Liver (tissue), 9 donors: ENCODE results near the gene ZNF664. TPM values are rescaled to one million over a fixed set of nuclear protein-coding genes. Genes with fewer than 3 reads are reported as not detected.

Source experiments
- DNase-seq: peaks from one replicate; pipeline ENCODE4 v3.0.0-alpha.2; 2017; ENCODE audit warnings: low spot score
- H3K27ac ChIP-seq, 2 donors: one replicate each; pipeline ENCODE4 v1.7.0; 2013; ENCODE audit warnings: inconsistent platforms in 2 of 2, low read length in 2 of 2, control low read depth in 1 of 2, low read depth in 1 of 2, mild to moderate bottlenecking in 1 of 2
- H3K27me3 ChIP-seq, 4 donors: one replicate each; pipeline versions ENCODE4 v1.6.1 to v1.7.0; 2013; ENCODE audit warnings: low read length in 3 of 4, inconsistent platforms in 1 of 4, mild to moderate bottlenecking in 1 of 4, moderate library complexity in 1 of 4; ENCODE audit not compliant: control insufficient read depth in 4 of 4, insufficient read depth in 4 of 4
- H3K36me3 ChIP-seq, 4 donors: one replicate each; pipeline versions ENCODE4 v1.6.1 to v1.7.0; 2013; ENCODE audit warnings: low read length in 3 of 4, mild to moderate bottlenecking in 3 of 4, low read depth in 1 of 4, moderate library complexity in 1 of 4; ENCODE audit not compliant: control insufficient read depth in 4 of 4, insufficient read depth in 3 of 4
- H3K4me1 ChIP-seq, 4 donors: one replicate each; pipeline versions ENCODE4 v1.6.1 to v1.7.0; 2013; ENCODE audit warnings: low read length in 3 of 4, mild to moderate bottlenecking in 3 of 4, moderate library complexity in 1 of 4; ENCODE audit not compliant: control insufficient read depth in 4 of 4, insufficient read depth in 4 of 4
- H3K4me3 ChIP-seq, 3 donors: one replicate each; pipeline versions ENCODE4 v1.6.1 to v1.7.0; 2013; ENCODE audit warnings: low read length in 3 of 3, control low read depth in 1 of 3, low read depth in 1 of 3, mild to moderate bottlenecking in 1 of 3
- H3K9ac ChIP-seq, 2 donors: one replicate each; pipeline ENCODE4 v1.7.0; 2013; ENCODE audit warnings: low read length in 2 of 2, mild to moderate bottlenecking in 2 of 2, moderate library complexity in 2 of 2, control low read depth in 1 of 2, low read depth in 1 of 2
- H3K9me3 ChIP-seq, 4 donors: one replicate each; pipeline versions ENCODE4 v1.6.1 to v1.7.0; 2013; ENCODE audit warnings: low read length in 3 of 4; ENCODE audit not compliant: control insufficient read depth in 4 of 4
- EGR1 ChIP-seq, 2 donors: IDR thresholded peaks; 2 replicates each; pipeline ENCODE4 v1.6.1; 2016 to 2018; ENCODE audit warnings: antibody characterized with exemption in 2 of 2, low read depth in 2 of 2
- FOXA1 ChIP-seq: IDR thresholded peaks from 2 replicates; pipeline ENCODE4 v1.6.1; 2016; ENCODE audit warnings: antibody characterized with exemption
- FOXA2 ChIP-seq: IDR thresholded peaks from 2 replicates; pipeline ENCODE4 v1.6.1; 2016; ENCODE audit warnings: antibody characterized with exemption
- GABPA ChIP-seq, 2 donors: IDR thresholded peaks in 1 of 2; conservative IDR thresholded peaks in 1 of 2; 2 replicates each; pipeline ENCODE4 v1.6.1; 2016; ENCODE audit warnings: antibody characterized with exemption in 2 of 2, mild to moderate bottlenecking in 1 of 2, moderate library complexity in 1 of 2
- HNF4A ChIP-seq, 2 donors: conservative IDR thresholded peaks; 2 replicates each; pipeline ENCODE4 v1.6.1; 2016; ENCODE audit warnings: antibody characterized with exemption in 2 of 2, mild to moderate bottlenecking in 2 of 2
- NR2F2 ChIP-seq: IDR thresholded peaks from 2 replicates; pipeline ENCODE4 v1.6.1; 2016; ENCODE audit warnings: antibody characterized with exemption
- RAD21 ChIP-seq, 2 donors: IDR thresholded peaks; 2 replicates each; pipeline ENCODE4 v1.6.1; 2016; ENCODE audit warnings: antibody characterized with exemption in 2 of 2, mild to moderate bottlenecking in 2 of 2
- RXRA ChIP-seq, 2 donors: IDR thresholded peaks; 2 replicates each; pipeline ENCODE4 v1.6.1; 2017 to 2018; ENCODE audit warnings: antibody characterized with exemption in 2 of 2, mild to moderate bottlenecking in 1 of 2
- SP1 ChIP-seq: IDR thresholded peaks from 2 replicates; pipeline ENCODE4 v1.6.1; 2018; ENCODE audit warnings: antibody characterized with exemption, mild to moderate bottlenecking
- TAF1 ChIP-seq: conservative IDR thresholded peaks from 2 replicates; pipeline ENCODE4 v1.6.1; 2016; ENCODE audit warnings: antibody characterized with exemption, mild to moderate bottlenecking
- YY1 ChIP-seq: IDR thresholded peaks from 2 replicates; pipeline ENCODE4 v1.6.1; 2016; ENCODE audit warnings: antibody characterized with exemption, mild to moderate bottlenecking
- WGBS: extraction: QIAGEN DNeasy Blood & Tissue Kit; methylation state at CpG from one replicate; pipeline ENCODE4 v1.1.7; 2013; 5-methylcytosine and 5-hydroxymethylcytosine counted together
- polyA plus RNA-seq, 2 donors: library from polyadenylated mRNA; stranded (reverse) in 1 of 2; unstranded in 1 of 2; fragments of 200-250 nt in 1 of 2; fragments of >200 nt in 1 of 2; fragmentation: Nextera tagmentation in 1 of 2; extraction: Ambion mirVana in 1 of 2; gene quantifications; one replicate each; pipeline versions ENCODE4 v1.2.1 to v1.2.3, GENCODE V29; 2013 to 2015
- total RNA-seq, 2 donors: library from RNA; depleted of rRNA; stranded (reverse); fragments of >200 nt; gene quantifications; one replicate each; pipeline ENCODE4 v1.2.3, GENCODE V29; 2014
- TF ChIP-seq, protein P1 (sequence below): IDR thresholded peaks from 2 replicates; pipeline ENCODE4 v1.6.1; 2016; ENCODE audit warnings: antibody characterized with exemption, mild to moderate bottlenecking
- TF ChIP-seq, protein P2 (sequence below): IDR thresholded peaks from 2 replicates; pipeline ENCODE4 v1.6.1; 2016; ENCODE audit warnings: antibody characterized with exemption
- TF ChIP-seq, protein P3 (sequence below): IDR thresholded peaks from 2 replicates; pipeline ENCODE4 v1.6.1; 2016; ENCODE audit warnings: antibody characterized with exemption
- TF ChIP-seq, protein P4 (sequence below): fragments of 150-350 bp; IDR thresholded peaks from 2 replicates; pipeline ENCODE4 v1.5.1; 2017; ENCODE audit warnings: improper control_type of control experiment, low read depth, low read length; ENCODE audit not compliant: missing input control
- TF ChIP-seq, protein P5 (sequence below): IDR thresholded peaks from 2 replicates; pipeline ENCODE4 v1.6.1; 2016; ENCODE audit warnings: antibody characterized with exemption
- donor health status: healthy.
- donor health status: healthy.
- donor health status: healthy.
- donor health status: healthy.
- donor health status: healthy.

Gene ZNF664
- total and polyA plus RNA-seq, 4 donors, result 7.2 to 40.3 (median 29.6) TPM

DNA sequence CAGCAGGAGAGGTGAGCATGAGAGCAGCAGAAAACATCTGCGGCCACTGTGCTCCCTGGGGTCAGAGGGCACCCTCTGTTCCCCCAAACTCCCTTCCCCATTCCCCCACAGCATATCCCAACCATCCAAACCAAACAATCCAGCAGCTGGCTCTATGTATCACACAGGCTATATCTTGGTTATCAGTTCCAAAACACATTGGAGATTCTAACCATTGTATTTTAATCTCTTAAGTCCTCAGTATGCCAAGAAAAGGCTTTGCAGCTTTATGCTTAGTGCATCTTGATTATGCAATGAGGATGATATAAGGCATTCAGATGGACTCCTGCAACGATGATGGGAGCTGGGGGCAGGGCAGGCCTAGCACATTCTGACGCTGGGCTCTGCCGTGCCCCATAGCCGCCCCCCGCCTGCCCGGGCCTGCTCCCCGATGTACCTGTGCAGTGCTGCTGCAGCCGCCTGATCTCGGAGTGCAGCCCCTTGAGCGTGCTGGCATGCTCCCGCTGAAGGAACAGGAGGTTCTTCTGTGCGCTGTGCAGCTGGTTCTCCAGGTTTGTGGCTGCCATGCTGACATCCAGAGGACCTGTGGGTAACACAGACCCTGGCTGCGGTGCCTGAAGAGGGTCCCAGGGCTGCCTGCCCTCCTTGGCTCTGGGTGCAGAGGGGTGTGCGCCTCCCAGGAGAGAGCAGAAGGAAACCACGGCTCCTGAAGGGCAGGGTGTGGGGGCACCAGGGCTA is 29.9 kb upstream of the ZNF664 start:
- Histone ChIP-seq H3K4me3 (no peak overlapping the region), H3K9ac (no peak overlapping the region), H3K9me3 (peaks cover 0 to 3% (median 0%) of the 10 kb centered on the region in 4 donors), H3K27me3 (no peaks in the 10 kb centered on the region), H3K27ac (no peak overlapping the region), H3K36me3 (peaks cover 5 to 12% (median 9%) of the 10 kb centered on the region in 4 donors), H3K4me1 (peaks cover 0 to 1% (median under 1%) of the 10 kb centered on the region in 4 donors)
- 98% methylated on average over 16 of the region's 16 CpGs for WGBS
- DNase-seq, result no peak
- no peak for TF ChIP-seq YY1
- TF ChIP-seq RAD21 (IDR thresholded peaks at IDR 0.05), result no peak
- TF ChIP-seq RXRA (IDR thresholded peaks at IDR 0.05), result no peak
- TF ChIP-seq, protein P1, sequence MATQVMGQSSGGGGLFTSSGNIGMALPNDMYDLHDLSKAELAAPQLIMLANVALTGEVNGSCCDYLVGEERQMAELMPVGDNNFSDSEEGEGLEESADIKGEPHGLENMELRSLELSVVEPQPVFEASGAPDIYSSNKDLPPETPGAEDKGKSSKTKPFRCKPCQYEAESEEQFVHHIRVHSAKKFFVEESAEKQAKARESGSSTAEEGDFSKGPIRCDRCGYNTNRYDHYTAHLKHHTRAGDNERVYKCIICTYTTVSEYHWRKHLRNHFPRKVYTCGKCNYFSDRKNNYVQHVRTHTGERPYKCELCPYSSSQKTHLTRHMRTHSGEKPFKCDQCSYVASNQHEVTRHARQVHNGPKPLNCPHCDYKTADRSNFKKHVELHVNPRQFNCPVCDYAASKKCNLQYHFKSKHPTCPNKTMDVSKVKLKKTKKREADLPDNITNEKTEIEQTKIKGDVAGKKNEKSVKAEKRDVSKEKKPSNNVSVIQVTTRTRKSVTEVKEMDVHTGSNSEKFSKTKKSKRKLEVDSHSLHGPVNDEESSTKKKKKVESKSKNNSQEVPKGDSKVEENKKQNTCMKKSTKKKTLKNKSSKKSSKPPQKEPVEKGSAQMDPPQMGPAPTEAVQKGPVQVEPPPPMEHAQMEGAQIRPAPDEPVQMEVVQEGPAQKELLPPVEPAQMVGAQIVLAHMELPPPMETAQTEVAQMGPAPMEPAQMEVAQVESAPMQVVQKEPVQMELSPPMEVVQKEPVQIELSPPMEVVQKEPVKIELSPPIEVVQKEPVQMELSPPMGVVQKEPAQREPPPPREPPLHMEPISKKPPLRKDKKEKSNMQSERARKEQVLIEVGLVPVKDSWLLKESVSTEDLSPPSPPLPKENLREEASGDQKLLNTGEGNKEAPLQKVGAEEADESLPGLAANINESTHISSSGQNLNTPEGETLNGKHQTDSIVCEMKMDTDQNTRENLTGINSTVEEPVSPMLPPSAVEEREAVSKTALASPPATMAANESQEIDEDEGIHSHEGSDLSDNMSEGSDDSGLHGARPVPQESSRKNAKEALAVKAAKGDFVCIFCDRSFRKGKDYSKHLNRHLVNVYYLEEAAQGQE, result no peak
- no peak for TF ChIP-seq FOXA1
- TF ChIP-seq, protein P2, sequence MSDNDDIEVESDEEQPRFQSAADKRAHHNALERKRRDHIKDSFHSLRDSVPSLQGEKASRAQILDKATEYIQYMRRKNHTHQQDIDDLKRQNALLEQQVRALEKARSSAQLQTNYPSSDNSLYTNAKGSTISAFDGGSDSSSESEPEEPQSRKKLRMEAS, result no peak
- no peak for TF ChIP-seq HNF4A (conservative IDR thresholded peaks at IDR 0.05)
- TF ChIP-seq FOXA2, result no peak
- no peak for TF ChIP-seq EGR1 (IDR thresholded peaks at IDR 0.05; ENCODE audit: low read depth in 2 of 2)
- TF ChIP-seq GABPA (IDR thresholded peaks at IDR 0.05 in 1 of 2, conservative IDR thresholded peaks at IDR 0.05 in 1 of 2), result no peak
- no peak for TF ChIP-seq NR2F2

DNA sequence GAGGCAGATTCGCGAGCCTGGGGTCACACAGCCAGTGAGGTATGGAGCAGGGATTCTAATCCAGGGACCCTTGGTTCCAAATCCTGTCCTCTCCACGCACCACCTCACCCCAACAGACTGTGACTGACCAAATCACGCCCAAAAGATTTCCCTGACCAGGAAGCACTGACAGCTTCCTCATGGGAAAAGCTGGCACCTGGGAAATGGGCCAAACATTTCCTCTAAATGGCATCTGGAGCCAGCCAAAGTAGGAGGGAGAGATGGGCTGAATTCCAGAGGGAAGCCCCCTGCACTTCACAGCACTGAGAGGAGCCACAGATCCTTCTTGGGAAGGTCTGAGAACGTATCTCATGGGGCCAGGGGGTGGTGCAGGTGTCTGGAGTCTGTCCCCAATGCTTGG is 29.2 kb upstream of the ZNF664 start:
- 92% methylated on average over 5 of the region's 5 CpGs for WGBS
- TF ChIP-seq, protein P3, sequence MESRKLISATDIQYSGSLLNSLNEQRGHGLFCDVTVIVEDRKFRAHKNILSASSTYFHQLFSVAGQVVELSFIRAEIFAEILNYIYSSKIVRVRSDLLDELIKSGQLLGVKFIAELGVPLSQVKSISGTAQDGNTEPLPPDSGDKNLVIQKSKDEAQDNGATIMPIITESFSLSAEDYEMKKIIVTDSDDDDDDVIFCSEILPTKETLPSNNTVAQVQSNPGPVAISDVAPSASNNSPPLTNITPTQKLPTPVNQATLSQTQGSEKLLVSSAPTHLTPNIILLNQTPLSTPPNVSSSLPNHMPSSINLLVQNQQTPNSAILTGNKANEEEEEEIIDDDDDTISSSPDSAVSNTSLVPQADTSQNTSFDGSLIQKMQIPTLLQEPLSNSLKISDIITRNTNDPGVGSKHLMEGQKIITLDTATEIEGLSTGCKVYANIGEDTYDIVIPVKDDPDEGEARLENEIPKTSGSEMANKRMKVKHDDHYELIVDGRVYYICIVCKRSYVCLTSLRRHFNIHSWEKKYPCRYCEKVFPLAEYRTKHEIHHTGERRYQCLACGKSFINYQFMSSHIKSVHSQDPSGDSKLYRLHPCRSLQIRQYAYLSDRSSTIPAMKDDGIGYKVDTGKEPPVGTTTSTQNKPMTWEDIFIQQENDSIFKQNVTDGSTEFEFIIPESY, result no peak
- TF ChIP-seq RXRA (IDR thresholded peaks at IDR 0.05) (no peak), FOXA2 (no peak), FOXA1 (no peak), TAF1 (no peak), RAD21 (IDR thresholded peaks at IDR 0.05) (no peak), GABPA (IDR thresholded peaks at IDR 0.05 in 1 of 2, conservative IDR thresholded peaks at IDR 0.05 in 1 of 2) (no peak), YY1 (no peak), EGR1 (IDR thresholded peaks at IDR 0.05; ENCODE audit: low read depth in 2 of 2) (no peak), SP1 (no peak)
- TF ChIP-seq, protein P2, result no peak
- TF ChIP-seq, protein P1, result no peak
- TF ChIP-seq, protein P4, sequence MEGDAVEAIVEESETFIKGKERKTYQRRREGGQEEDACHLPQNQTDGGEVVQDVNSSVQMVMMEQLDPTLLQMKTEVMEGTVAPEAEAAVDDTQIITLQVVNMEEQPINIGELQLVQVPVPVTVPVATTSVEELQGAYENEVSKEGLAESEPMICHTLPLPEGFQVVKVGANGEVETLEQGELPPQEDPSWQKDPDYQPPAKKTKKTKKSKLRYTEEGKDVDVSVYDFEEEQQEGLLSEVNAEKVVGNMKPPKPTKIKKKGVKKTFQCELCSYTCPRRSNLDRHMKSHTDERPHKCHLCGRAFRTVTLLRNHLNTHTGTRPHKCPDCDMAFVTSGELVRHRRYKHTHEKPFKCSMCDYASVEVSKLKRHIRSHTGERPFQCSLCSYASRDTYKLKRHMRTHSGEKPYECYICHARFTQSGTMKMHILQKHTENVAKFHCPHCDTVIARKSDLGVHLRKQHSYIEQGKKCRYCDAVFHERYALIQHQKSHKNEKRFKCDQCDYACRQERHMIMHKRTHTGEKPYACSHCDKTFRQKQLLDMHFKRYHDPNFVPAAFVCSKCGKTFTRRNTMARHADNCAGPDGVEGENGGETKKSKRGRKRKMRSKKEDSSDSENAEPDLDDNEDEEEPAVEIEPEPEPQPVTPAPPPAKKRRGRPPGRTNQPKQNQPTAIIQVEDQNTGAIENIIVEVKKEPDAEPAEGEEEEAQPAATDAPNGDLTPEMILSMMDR, result no peak
- TF ChIP-seq, protein P5, sequence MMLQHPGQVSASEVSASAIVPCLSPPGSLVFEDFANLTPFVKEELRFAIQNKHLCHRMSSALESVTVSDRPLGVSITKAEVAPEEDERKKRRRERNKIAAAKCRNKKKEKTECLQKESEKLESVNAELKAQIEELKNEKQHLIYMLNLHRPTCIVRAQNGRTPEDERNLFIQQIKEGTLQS, result no peak
- DNase-seq, result no peak

More for the DNA sequence above, 29.2 kb upstream of the ZNF664 start:
- H3K4me1 ChIP-seq, result peaks cover 0 to 8% (median 5%) of the 10 kb centered on the region in 4 donors
- H3K9me3 ChIP-seq, result peaks cover 0 to 3% (median 0%) of the 10 kb centered on the region in 4 donors
- H3K27ac ChIP-seq, result no peak overlapping the region
- no peak overlapping the region for H3K9ac ChIP-seq
- no peak overlapping the region for H3K4me3 ChIP-seq
- no peaks in the 10 kb centered on the region for H3K27me3 ChIP-seq
- H3K36me3 ChIP-seq, result peaks cover 5 to 12% (median 9%) of the 10 kb centered on the region in 4 donors
